GM19099 (cell line): ENCODE results near the gene GPR156.

Experiments used
- POLR2A ChIP-seq: IDR thresholded peaks from 3 replicates; pipeline ENCODE4 v1.6.1; 2011; ENCODE audit warnings: low read depth; ENCODE audit not compliant: insufficient read length; ENCODE audit errors: extremely low read depth

GPR156 gene

GRCh38 chr3:120281261-120281660 is 3.8 kb downstream of the GPR156 start:
- TF ChIP-seq POLR2A = no peak

DNA sequence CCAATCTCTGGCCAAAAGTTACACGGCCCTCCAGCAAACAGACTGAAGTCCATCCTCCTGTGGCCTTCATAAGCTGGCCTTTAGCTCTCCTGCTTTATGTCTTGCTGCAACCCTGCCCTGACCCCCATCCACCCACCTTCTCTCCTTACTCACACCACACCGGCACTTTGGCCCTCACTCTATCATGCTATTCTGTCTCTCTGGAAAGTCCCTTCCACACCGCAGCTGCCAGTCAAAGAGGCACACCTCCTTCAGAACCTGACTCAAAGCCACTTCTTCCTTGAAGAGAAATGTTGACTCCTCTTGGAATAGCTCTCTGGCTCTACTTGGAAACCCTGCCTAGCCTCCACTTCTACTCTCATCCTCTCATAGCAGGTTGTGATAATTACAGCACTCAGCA is 4.5 kb downstream of the GPR156 start:
- no peak for TF ChIP-seq POLR2A

DNA sequence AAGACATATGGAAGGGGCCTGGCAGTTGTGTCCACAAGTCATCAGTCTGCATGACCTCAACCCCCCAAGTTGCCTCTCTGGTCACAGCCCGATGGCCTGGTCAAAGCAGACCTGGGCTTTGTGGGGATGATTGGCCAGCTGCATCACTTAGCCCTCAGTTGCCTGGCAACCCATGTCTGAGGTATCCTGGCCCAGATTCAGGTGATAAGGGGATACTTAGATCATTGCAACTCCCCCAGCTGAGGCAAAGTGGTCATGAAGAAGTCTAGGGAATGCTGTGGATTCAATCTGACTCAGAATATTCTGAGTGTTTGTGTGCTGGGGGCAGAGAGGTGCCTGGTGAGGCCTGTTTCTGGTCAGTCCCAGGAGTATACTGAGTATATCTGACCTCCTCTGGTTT is 5.0 kb downstream of the GPR156 start:
- no peak for TF ChIP-seq POLR2A

DNA sequence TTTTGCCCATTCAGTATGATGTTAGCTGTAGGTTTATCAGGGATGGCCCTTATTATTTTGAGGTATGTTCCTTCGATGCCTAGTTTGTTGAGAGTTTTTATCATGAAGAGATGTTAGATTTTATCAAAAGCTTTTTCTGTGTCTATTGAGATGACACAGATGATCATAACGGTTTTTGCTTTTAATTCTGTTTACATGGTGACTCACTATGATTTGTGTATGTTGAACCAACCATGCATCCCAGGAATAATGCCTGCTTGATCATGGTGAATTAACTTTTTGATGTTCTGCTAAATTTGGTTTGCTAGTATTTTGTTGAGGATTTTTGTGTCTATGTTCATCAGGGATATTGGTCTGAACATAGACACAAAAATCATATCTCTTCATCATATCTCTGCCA is 8.3 kb downstream of the GPR156 start:
- no peak for TF ChIP-seq POLR2A

GRCh38 chr3:120275618-120276017 is 9.4 kb downstream of the GPR156 start:
- no peak for TF ChIP-seq POLR2A

DNA sequence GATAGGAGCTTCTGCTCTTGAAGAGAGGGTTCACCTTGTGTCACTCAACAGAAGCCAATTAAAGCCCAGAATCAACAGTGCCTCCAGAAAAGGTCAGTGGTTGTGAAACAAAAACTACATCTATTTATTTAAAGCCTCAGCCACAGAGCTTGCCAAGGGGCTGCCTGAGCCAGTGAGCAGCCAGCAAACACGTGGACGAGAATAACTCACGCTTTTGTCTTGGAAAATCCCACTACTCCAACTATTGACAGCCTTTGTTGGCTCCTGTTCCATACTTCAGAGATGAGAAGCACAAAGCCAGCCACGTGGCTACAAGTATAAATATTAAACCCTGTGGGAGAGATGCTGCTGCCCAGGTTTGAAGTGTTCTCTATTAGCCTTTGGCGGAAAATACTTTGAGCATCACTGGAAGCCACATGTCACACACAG is 10.3 kb downstream of the GPR156 start:
- no peak for TF ChIP-seq POLR2A

- no peak for TF ChIP-seq POLR2A
Observed at GRCh38 chr3:120272286-120272685, 12.7 kb downstream of the GPR156 start.

GRCh38 chr3:120265989-120266388 is 19.0 kb downstream of the GPR156 start:
- no peak for TF ChIP-seq POLR2A

DNA sequence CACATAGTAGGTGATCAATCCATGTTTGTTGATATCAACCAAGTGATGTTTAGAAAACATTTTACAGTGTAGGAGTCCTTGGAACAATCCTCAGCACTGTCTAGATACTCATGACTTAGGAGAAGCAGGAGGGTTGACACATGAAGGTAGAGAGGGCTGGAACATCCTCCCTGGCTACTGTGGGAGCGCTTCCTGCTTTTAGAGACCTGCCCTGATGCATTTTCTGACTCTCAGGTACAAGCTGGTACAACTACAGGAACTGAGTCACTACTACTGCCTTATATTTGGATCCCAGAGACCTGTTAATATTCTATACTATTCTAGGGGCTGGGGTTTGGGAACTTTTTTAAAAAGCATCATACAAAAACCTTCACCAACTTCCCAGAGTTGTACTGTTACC is 20.1 kb downstream of the GPR156 start:
- TF ChIP-seq POLR2A = no peak

- no peak for TF ChIP-seq POLR2A
Observed at GRCh38 chr3:120263792-120264191, 21.2 kb downstream of the GPR156 start.

DNA sequence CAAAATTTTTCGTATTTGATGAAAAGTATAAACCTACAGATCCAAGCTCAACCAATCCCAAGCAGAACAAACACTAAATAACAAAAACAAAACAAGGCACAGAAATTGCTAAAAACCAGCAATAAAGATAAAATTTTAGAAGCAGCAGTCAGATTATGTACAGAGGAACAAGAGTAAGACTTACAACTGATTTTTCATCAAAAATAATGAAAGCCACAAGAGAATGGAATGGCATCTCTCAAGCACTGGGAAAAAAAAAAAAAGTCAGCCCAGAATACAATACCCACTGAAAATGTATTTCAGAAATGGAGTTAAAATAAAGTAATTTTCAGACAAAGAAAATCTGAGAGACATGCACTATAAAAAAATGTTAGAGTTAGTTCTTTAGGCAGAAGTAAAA is 27.0 kb downstream of the GPR156 start:
- TF ChIP-seq POLR2A = no peak

DNA sequence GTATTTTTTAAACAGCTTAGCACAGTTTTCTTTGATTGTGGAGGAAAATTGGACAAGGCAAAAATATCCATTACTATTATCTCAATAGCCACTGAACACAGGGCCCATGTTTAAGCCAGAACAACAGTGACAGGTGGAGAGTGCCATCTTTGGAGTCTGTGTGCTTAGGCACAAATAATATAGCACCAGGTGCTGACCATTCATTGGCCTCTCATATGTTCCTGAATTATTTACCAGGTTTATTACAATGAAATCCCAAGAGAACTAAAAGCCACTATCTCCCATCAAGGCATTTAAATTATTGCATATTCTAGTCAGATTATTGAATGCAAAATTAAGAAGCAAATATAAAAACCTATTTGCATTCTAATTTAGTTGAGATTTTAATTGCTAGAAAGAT is 39.6 kb downstream of the GPR156 start:
- TF ChIP-seq POLR2A = no peak

GRCh38 chr3:120244834-120245225 is 40.2 kb downstream of the GPR156 start:
- TF ChIP-seq POLR2A = no peak

GRCh38 chr3:120239644-120240043 is 45.4 kb downstream of the GPR156 start:
- no peak for TF ChIP-seq POLR2A

DNA sequence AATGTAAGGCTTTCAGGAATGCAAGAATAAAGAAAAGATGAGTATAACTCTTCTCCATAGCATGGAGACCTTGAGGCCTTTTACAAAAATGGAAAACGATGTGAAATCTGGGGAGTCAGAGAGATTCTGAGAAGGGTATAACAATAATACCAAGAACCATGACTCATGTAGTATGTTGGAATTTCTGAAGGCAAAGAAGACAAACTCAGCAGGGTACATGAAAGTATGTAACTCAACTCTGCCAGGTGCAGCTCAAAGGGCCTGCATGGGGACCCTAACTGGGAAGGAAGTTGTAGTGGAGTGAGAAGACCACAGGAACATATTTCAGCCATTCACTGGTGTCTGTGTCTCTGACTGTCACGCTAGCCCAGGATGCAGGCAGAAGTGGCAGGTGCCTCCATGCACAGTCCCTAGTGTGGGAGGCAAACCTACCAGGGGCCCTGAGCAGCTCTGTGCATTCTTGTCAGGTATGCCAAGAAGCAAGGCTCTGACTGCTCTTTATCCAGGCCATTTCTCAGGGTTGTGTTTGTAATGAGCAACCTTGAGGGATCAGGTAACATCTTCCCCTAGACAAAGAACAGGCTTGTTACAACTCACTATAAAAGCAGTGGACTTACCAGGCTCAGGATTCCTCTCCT is 57.2 kb downstream of the GPR156 start:
- no peak for TF ChIP-seq POLR2A

GRCh38 chr3:120224237-120224636 is 60.8 kb downstream of the GPR156 start:
- no peak for TF ChIP-seq POLR2A

GRCh38 chr3:120218981-120219380 is 66.0 kb downstream of the GPR156 start:
- no peak for TF ChIP-seq POLR2A
